B cell (primary cell): ENCODE measurements around the gene NAT14. TPM values are rescaled to one million over a fixed set of nuclear protein-coding genes. Genes with fewer than 3 reads are reported as not detected.
A peak's percentile ranks its signal among the peaks of the same experiment; 100 is the strongest.

Experiments used
- ATAC-seq: fragments of 200-7000 bp; cut with Tn5 transposase; one replicate; pipeline ENCODE4 v1.10.0; 2021; ENCODE audit warnings: low read depth, mild to moderate bottlenecking, moderate number of reproducible peaks, moderate library complexity
- CTCF ChIA-PET: fragments of 350-600 bp; sonication (Branson Sonifier 250); formaldehyde crosslinking; loops from one replicate; lab custom pipeline; 2021; ENCODE audit warnings: antibody characterized with exemption, inconsistent platforms; lab: Charles Lee
- POLR2A ChIA-PET: fragments of 350-600 bp; sonication (Branson Sonifier 250); formaldehyde crosslinking; loops from one replicate; lab custom pipeline; 2021; ENCODE audit warnings: antibody characterized with exemption; lab: Charles Lee
- DNase-seq: peaks from one replicate; pipeline ENCODE4 v3.0.0; 2013
- H2AFZ ChIP-seq: 2 replicates; pipeline ENCODE4 v1.6.1; 2012; ENCODE audit warnings: mild to moderate bottlenecking, low read depth, low read length; ENCODE audit not compliant: insufficient read depth, poor library complexity, severe bottlenecking
- H3K27ac ChIP-seq, 2 donors: 1 replicate in 1 of 2; 2 replicates in 1 of 2; pipeline ENCODE4 v1.5.1; 2012 to 2013; ENCODE audit warnings: low read length in 2 of 2, mild to moderate bottlenecking in 2 of 2, moderate library complexity in 1 of 2
- H3K27me3 ChIP-seq, 4 experiments: fragments of 200-600 bp in 1 of 4; sonication (generic) in 1 of 4; replicated peaks in 1 of 4; 1 replicate in 2 of 4; 2 replicates in 2 of 4; pipeline versions ENCODE4 v1.6.1 to v1.7.0; 2013 to 2016; ENCODE audit warnings: low read length in 3 of 4, mild to moderate bottlenecking in 2 of 4, mixed read lengths in 1 of 4, moderate library complexity in 1 of 4; ENCODE audit not compliant: insufficient read depth in 4 of 4, control insufficient read depth in 3 of 4; ENCODE audit errors: control extremely low read depth in 1 of 4
- H3K36me3 ChIP-seq, 2 experiments: replicated peaks in 1 of 2; 1 replicate in 1 of 2; 2 replicates in 1 of 2; pipeline versions ENCODE4 v1.6.1 to v1.7.1; 2013; ENCODE audit warnings: low read length in 1 of 2; ENCODE audit not compliant: insufficient read depth in 2 of 2, control insufficient read depth in 1 of 2; ENCODE audit errors: control extremely low read depth in 1 of 2, extremely low read depth in 1 of 2
- H3K4me1 ChIP-seq, 2 donors: fragments of 200-600 bp in 1 of 2; sonication (generic) in 1 of 2; 1 replicate in 1 of 2; 2 replicates in 1 of 2; pipeline versions ENCODE4 v1.5.1 to v1.6.1; 2013 to 2017; ENCODE audit warnings: low read length in 2 of 2; ENCODE audit not compliant: control insufficient read depth in 2 of 2, insufficient read depth in 2 of 2
- H3K4me2 ChIP-seq: replicated peaks from 2 replicates; pipeline ENCODE3; 2012; ENCODE audit warnings: mild to moderate bottlenecking, low read depth, low read length; ENCODE audit not compliant: poor library complexity, severe bottlenecking
- H3K4me3 ChIP-seq, 5 experiments: fragments of 200-600 bp in 1 of 5; sonication (generic) in 1 of 5; 1 replicate in 3 of 5; 2 replicates in 2 of 5; pipeline versions ENCODE4 v1.5.1 to v1.7.0; 2011 to 2016; ENCODE audit warnings: low read length in 4 of 5, mild to moderate bottlenecking in 4 of 5, low read depth in 2 of 5, control low read depth in 1 of 5, moderate library complexity in 1 of 5; ENCODE audit not compliant: insufficient read depth in 1 of 5; ENCODE audit errors: control extremely low read depth in 1 of 5, extremely low read depth in 1 of 5
- H3K79me2 ChIP-seq: fragments of 200-600 bp; sonication (generic); one replicate; pipeline ENCODE4 v1.6.0; 2016; ENCODE audit warnings: low read length; ENCODE audit not compliant: control insufficient read depth, insufficient read depth
- H3K9ac ChIP-seq: fragments of 200-600 bp; sonication (generic); 2 replicates; pipeline ENCODE4 v1.6.1; 2017; ENCODE audit warnings: mild to moderate bottlenecking, low read length, moderate library complexity
- H3K9me3 ChIP-seq, 3 donors: one replicate each; pipeline versions ENCODE4 v1.6.1 to v1.7.1; 2013; ENCODE audit warnings: low read length in 2 of 3; ENCODE audit not compliant: control insufficient read depth in 2 of 3, insufficient read depth in 1 of 3; ENCODE audit errors: control extremely low read depth in 1 of 3
- H4K20me1 ChIP-seq: 2 replicates; pipeline ENCODE4 v1.6.0; 2012; ENCODE audit warnings: mild to moderate bottlenecking, low read length; ENCODE audit not compliant: insufficient read depth, control insufficient read depth, poor library complexity, severe bottlenecking
- H3K27ac Mint-ChIP-seq: one replicate; pipeline ENCODE4 v1.8.0; 2021; ENCODE audit warnings: mixed read lengths
- H3K27me3 Mint-ChIP-seq: one replicate; pipeline ENCODE4 v1.8.0; 2021; ENCODE audit warnings: mixed read lengths
- H3K4me1 Mint-ChIP-seq: one replicate; pipeline ENCODE4 v1.8.0; 2021; ENCODE audit warnings: mixed read lengths
- H3K4me3 Mint-ChIP-seq: one replicate; pipeline ENCODE4 v1.8.0; 2021; ENCODE audit warnings: mixed read lengths
- H3K9me3 Mint-ChIP-seq: one replicate; pipeline ENCODE4 v1.8.0; 2022; ENCODE audit warnings: mixed read lengths; ENCODE audit not compliant: insufficient read depth
- CTCF ChIP-seq: fragments of 200-600 bp; IDR thresholded peaks from one replicate; pipeline ENCODE4 v1.8.0; 2022; ENCODE audit warnings: antibody characterized with exemption, mild to moderate bottlenecking
- EZH2 ChIP-seq: IDR thresholded peaks from 2 replicates; pipeline ENCODE4 v1.6.1; 2012; ENCODE audit warnings: borderline replicate concordance, low read depth, mild to moderate bottlenecking, moderate library complexity, low read length; ENCODE audit not compliant: insufficient read depth, poor library complexity, severe bottlenecking
- WGBS: methylation state at CpG from one replicate; pipeline ENCODE4 v1.1.5; 2013; ENCODE audit warnings: missing lambda C conversion rate; ENCODE audit not compliant: insufficient coverage; 5-methylcytosine and 5-hydroxymethylcytosine counted together
- intact Hi-C: fragments of 100-400 bp; cut with micrococcal nuclease; formaldehyde crosslinking; loops from one replicate; pipeline ENCODE4 v1.10.0; 2022
- polyA plus RNA-seq: library from polyadenylated mRNA; depleted of rRNA; stranded (reverse); fragments of >200 nt; gene quantifications from 2 replicates; pipeline ENCODE4 v1.2.3, GENCODE V29; 2012
- total RNA-seq, 2 donors: library from RNA; stranded (reverse); fragments of 120-200 nt in 1 of 2; gene quantifications; 1 replicate in 1 of 2; 2 replicates in 1 of 2; pipeline versions ENCODE4 v1.2.3 to v1.2.4, GENCODE V29; 2013 to 2022

The NAT14 gene
- total and polyA plus RNA-seq, 2 donors (not counting 1 experiment from before 2014, with no cell fraction given): 10.7 to 15.1 TPM

- DNase-seq (peak; percentile 100), ATAC-seq (peak; percentile 97)
- Histone ChIP-seq H3K36me3 (no peaks in the 10 kb centered on the region), H3K4me1 (peaks cover 10 to 14% of the 10 kb centered on the region in 2 donors), H3K27ac (peak within 1 kb of the TSS; percentile 73 to 78), H3K27me3 (no peaks in the 10 kb centered on the region), H3K9ac (peak within 1 kb of the TSS; percentile 80), H3K9me3 (peaks cover 0 to 3% (median 0%) of the 10 kb centered on the region in 3 donors), H3K4me2 (peak within 1 kb of the TSS; percentile 89), H4K20me1 (no peaks in the 10 kb centered on the region), H2AFZ (peak within 1 kb of the TSS; percentile 77), H3K4me3 (peak within 1 kb of the TSS; percentile 56 to 98 (median 90)), H3K79me2 (no peaks in the 10 kb centered on the region)
- under 1% methylated on average over 54 of the region's 54 CpGs for WGBS
- POLR2A ChIA-PET: interaction anchor here (0.6 to 1.1 kb wide), 8 partner anchors 15 to 924 kb away, joined by 3 to 14 read pairs (median 4); partner anchors contain the start of genes FIZ1, TMEM238, ZNF524 and ZNF628
- TF ChIP-seq EZH2 (no peak), CTCF (no peak)
- Mint-ChIP-seq H3K4me1 (peaks cover 20% of the 10 kb centered on the region), H3K9me3 (no peaks in the 10 kb centered on the region), H3K27ac (peak within 1 kb of the TSS; percentile 81), H3K4me3 (peak within 1 kb of the TSS; percentile 87), H3K27me3 (no peaks in the 10 kb centered on the region)
- intact Hi-C loops: loop anchor here (1.0 to 5.0 kb wide), 7 partner anchors 15 to 202 kb away; partner anchors contain the start of genes HSPBP1, KMT5C, PPP6R1 and UBE2S
- CTCF ChIA-PET: interaction anchor here (0.6 to 2.3 kb wide), 7 partner anchors 8 to 320 kb away, joined by 3 to 18 read pairs (median 3); partner anchors contain the start of genes PPP6R1 and ZNF628
Observed at GRCh38 chr19:55461259-55461973, 23.6 kb upstream of the NAT14 start, which contains the start of gene ISOC2. Gene ISOC2 (minus strand): TSS chr19:55461642. CDS start chr19:55456486, 5,156 bp downstream.
